Choroid plexus epithelial cell (primary cell): ENCODE results near the gene MCAM.

Source experiments
- DNase-seq: peaks from one replicate; pipeline ENCODE4 v3.0.0-alpha.2; 2010; ENCODE audit warnings: low read depth
- H3K4me3 ChIP-seq: 2 replicates; pipeline ENCODE4 v1.5.1; 2011; ENCODE audit warnings: low read depth, mild to moderate bottlenecking, control low read depth, low read length, moderate library complexity
- CTCF ChIP-seq: conservative IDR thresholded peaks from 2 replicates; pipeline ENCODE4 v1.5.1; 2011; ENCODE audit warnings: low read depth, mild to moderate bottlenecking, control low read depth, inconsistent platforms, low read length, moderate library complexity

Gene MCAM

DNA sequence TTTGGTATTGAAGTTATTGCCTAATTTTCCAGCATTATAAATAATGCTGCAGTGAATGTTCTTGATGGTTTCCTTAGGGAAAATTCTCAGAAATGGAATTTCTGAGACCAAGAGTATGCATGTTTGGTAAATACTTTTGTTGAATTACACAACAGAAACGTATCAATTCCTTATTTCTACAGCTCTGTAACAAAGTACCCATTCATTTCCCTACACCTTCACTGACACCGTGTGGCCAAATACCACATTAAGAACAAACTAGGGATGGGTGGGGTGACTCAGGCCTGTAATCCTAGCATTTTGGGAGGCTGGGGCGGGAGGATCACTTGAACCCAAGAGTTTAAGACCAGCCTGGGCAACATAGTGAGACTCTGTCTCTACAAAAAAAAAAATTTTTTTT lies 21.8 kb downstream of the MCAM start:
- TF ChIP-seq CTCF: peak; percentile 21

DNA sequence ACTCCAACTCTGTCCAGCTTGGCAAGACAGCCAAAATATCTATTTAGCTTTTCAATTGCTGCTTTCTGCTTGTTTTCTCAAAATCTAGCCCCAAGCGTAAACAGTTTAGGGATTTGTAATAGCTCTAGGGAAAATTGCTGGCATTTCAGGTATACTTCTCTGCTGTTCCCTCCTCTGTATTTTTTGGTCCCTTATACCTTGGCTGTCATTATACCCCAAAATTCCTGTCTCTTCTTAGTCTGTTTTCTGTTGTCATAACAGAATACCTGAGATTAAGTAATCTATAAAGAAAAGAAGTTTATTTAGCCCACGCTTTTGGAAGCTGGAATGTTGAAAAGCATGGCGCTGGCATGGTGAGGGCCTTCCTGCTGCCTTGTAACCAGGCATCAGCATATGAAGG lies 23.5 kb downstream of the MCAM start:
- no peak for DNase-seq
- H3K4me3 ChIP-seq: no peak overlapping the region
- no peak for TF ChIP-seq CTCF

More for the DNA sequence above, 21.8 kb downstream of the MCAM start:
- H3K4me3 ChIP-seq: no peak overlapping the region
- no peak for DNase-seq

- TF ChIP-seq CTCF: no peak
- peak; percentile 7 for DNase-seq
- H3K4me3 ChIP-seq: no peak overlapping the region
Observed at GRCh38 chr11:119290894-119291497, 25.9 kb downstream of the MCAM start.

GRCh38 chr11:119288219-119288618 lies 28.7 kb downstream of the MCAM start:
- no peak for TF ChIP-seq CTCF
- H3K4me3 ChIP-seq: no peak overlapping the region

DNA sequence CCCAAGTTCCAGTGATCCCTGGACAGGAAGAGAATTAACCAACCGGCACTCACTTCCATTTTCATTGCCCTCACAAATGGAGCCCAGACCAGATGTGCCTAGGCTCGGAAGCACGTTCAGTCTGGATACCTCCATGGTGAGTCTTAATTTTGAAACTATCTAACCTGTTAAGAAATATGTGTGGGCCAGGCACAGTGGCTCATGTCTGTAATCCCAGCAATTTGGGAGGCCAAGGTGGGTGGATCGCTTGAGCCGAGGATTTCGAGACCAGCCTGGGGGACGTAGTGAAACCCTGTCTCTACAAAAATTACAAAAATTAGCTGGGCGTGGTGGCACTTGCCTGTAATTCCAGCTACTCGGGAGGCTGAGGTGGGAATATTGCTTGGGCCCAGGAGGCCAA lies 31.5 kb downstream of the MCAM start:
- DNase-seq: no peak
- H3K4me3 ChIP-seq: no peak overlapping the region
- no peak for TF ChIP-seq CTCF

More at GRCh38 chr11:119288219-119288618, 28.7 kb downstream of the MCAM start:
- no peak for DNase-seq

DNA sequence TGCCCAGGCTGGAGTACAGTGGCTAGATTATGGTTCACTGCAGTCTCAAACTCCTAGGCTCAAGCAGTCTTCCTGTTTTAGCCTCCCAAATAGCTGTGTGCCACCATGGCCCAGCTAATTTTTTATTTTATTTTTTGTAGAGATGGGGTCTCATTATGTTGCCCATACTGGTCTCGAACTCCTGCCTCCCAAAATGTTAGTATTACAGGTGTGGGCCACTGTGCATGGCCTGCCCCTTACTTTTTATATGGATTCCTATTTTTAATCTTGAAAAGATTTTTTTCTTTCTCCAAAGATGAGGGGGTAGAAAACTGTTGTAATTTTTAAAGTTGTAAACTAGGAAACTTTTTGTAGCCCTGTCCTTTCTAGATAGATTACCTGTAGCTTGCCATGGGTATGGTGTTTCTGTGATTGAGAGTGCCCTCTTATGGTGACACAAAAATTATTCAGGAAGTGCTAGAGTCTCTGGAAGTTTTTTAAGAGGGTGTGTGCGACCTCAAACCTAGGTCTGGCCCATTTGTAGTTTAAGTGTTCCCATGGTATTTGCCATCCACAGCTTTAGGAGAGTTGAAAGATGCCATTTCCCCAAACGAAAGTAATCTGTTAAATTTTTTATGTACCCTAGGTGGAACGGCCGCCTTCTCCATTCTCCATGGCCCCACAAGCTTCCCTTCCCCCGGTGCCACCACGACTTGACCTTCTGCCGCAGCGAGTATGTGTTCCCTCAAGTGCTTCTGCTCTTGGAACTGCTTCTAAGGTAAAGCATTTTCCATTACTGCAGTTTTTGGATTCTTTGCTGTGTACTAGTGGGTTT lies 32.4 kb downstream of the MCAM start:
- DNase-seq: peak; percentile 66
- peak; percentile 54 for TF ChIP-seq CTCF
- no peak overlapping the region for H3K4me3 ChIP-seq
